Activated B cell treated with CpG ODN at 0.5 μM for 24 hours (primary cell): Measurements from ENCODE around the gene DDI2. TPM values are rescaled to one million over a fixed set of nuclear protein-coding genes. Genes with fewer than 3 reads are reported as not detected.

Experiments used
- ATAC-seq: fragments of 200-7000 bp; cut with Tn5 transposase; one replicate; pipeline ENCODE4 v1.10.0; 2021; ENCODE audit warnings: low read depth, mild to moderate bottlenecking, moderate library complexity
- CTCF ChIA-PET: fragments of 350-600 bp; sonication (Branson Sonifier 250); formaldehyde crosslinking; loops from one replicate; lab custom pipeline; 2021; ENCODE audit warnings: antibody characterized with exemption; lab: Charles Lee
- POLR2A ChIA-PET: fragments of 350-600 bp; sonication (Branson Sonifier 250); formaldehyde crosslinking; loops from one replicate; lab custom pipeline; 2021; ENCODE audit warnings: antibody characterized with exemption; lab: Charles Lee
- DNase-seq: peaks from one replicate; pipeline ENCODE4 v3.0.0; 2022
- H3K27ac Mint-ChIP-seq: one replicate; pipeline ENCODE4 v1.8.0; 2020; ENCODE audit warnings: mixed read lengths
- H3K27me3 Mint-ChIP-seq: one replicate; pipeline ENCODE4 v1.8.0; 2021; ENCODE audit warnings: mixed read lengths
- H3K36me3 Mint-ChIP-seq: one replicate; pipeline ENCODE4 v1.8.0; 2021; ENCODE audit warnings: low read depth, mixed read lengths
- H3K4me1 Mint-ChIP-seq: one replicate; pipeline ENCODE4 v1.8.0; 2021; ENCODE audit warnings: mixed read lengths
- H3K4me3 Mint-ChIP-seq: one replicate; pipeline ENCODE4 v1.8.0; 2020; ENCODE audit warnings: mild to moderate bottlenecking, mixed read lengths
- H3K9me3 Mint-ChIP-seq: one replicate; pipeline ENCODE4 v1.8.0; 2020; ENCODE audit warnings: mixed read lengths
- CTCF ChIP-seq: fragments of 200-600 bp; IDR thresholded peaks from one replicate; pipeline ENCODE4 v1.8.0; 2022; ENCODE audit warnings: antibody characterized with exemption, mild to moderate bottlenecking
- intact Hi-C: fragments of 100-400 bp; cut with micrococcal nuclease; formaldehyde crosslinking; loops from one replicate; pipeline ENCODE4 v1.15.1; 2024
- total RNA-seq: library from RNA; stranded (reverse); gene quantifications from 2 replicates; pipeline ENCODE4 v1.2.3, GENCODE V29; 2022

DDI2 gene
- 45.8 and 59.1 TPM in 2 replicates for total RNA-seq

- ChIA-PET CTCF (interaction anchor here (1.1 to 1.5 kb wide), 3 partner anchors 12 to 79 kb away, joined by 3 read pairs; no protein-coding TSS in a partner anchor), POLR2A (interaction anchor here (0.6 to 4.1 kb wide), 21 partner anchors 12 to 1288 kb away, joined by 3 to 70 read pairs (median 6); partner anchors contain the start of genes AGMAT, CASP9 and DNAJC16)
- Mint-ChIP-seq H3K27ac (peak within 1 kb of the TSS; percentile 96), H3K9me3 (no peaks in the 10 kb centered on the region), H3K4me1 (peaks cover 47% of the 10 kb centered on the region), H3K4me3 (peak within 1 kb of the TSS; percentile 92), H3K27me3 (no peaks in the 10 kb centered on the region), H3K36me3 (peaks cover 26% of the 10 kb centered on the region)
- ATAC-seq (peak; percentile 89), DNase-seq (peak; percentile 93)
- intact Hi-C loops: loop anchor here (1.0 to 5.0 kb wide), 9 partner anchors 14 to 600 kb away; partner anchors contain the start of gene CASP9
- TF ChIP-seq CTCF: no peak
These were observed at the start of gene DDI2 for GRCh38 chr1:15617173-15618076. TSS of gene DDI2 (plus strand) at chr1:15617458. CDS start at chr1:15617671, 213 bp downstream.

GRCh38 chr1:15568387-15569073 is 48.7 kb upstream of the DDI2 start:
- Mint-ChIP-seq H3K4me1 (peaks cover 49% of the 10 kb centered on the region), H3K27me3 (no peaks in the 10 kb centered on the region), H3K9me3 (no peaks in the 10 kb centered on the region), H3K36me3 (peaks cover 58% of the 10 kb centered on the region), H3K4me3 (no peak overlapping the region), H3K27ac (peak overlapping the region; percentile 31)
- ATAC-seq (no peak), DNase-seq (no peak)
- CTCF ChIA-PET: no interaction called here
- TF ChIP-seq CTCF: no peak
- intact Hi-C loops: no loop called here
- POLR2A ChIA-PET: no interaction called here

- Mint-ChIP-seq H3K4me3 (peak overlapping the region; percentile 56), H3K27ac (peak overlapping the region; percentile 86), H3K4me1 (peaks cover 30% of the 10 kb centered on the region), H3K36me3 (peaks cover 53% of the 10 kb centered on the region), H3K27me3 (no peaks in the 10 kb centered on the region), H3K9me3 (no peaks in the 10 kb centered on the region)
- no peak for DNase-seq
- TF ChIP-seq CTCF: no peak
- POLR2A ChIA-PET: interaction anchor here (0.5 to 2.3 kb wide), 7 partner anchors 13 to 127 kb away, joined by 3 to 29 read pairs (median 6); partner anchors contain the start of genes DDI2 and DNAJC16
- intact Hi-C loops: loop anchor here (1.0 to 2.0 kb wide), 5 partner anchors 13 to 110 kb away; partner anchors contain the start of genes DDI2 and DNAJC16
- no peak for ATAC-seq
- CTCF ChIA-PET: interaction anchor here (0.5 to 1.3 kb wide), 2 partner anchors 13 to 1882 kb away, joined by 3 to 4 read pairs; partner anchors contain the start of gene AGMAT
These were observed 46.4 kb upstream of the DDI2 start for GRCh38 chr1:15570861-15571260.

- no peak for TF ChIP-seq CTCF
These were observed 46.0 kb upstream of the DDI2 start for GRCh38 chr1:15571266-15571665.

More at GRCh38 chr1:15571266-15571665, 46.0 kb upstream of the DDI2 start:
- ChIA-PET CTCF (interaction anchor here (0.5 to 1.3 kb wide), 3 partner anchors 10 to 1881 kb away, joined by 3 to 4 read pairs (median 3); partner anchors contain the start of gene AGMAT), POLR2A (interaction anchor here (0.5 to 2.3 kb wide), 14 partner anchors 7 to 782 kb away, joined by 3 to 29 read pairs (median 7); partner anchors contain the start of genes DDI2 and DNAJC16)
- Mint-ChIP-seq H3K27me3 (no peaks in the 10 kb centered on the region), H3K9me3 (no peaks in the 10 kb centered on the region), H3K4me1 (peaks cover 30% of the 10 kb centered on the region), H3K36me3 (peaks cover 49% of the 10 kb centered on the region), H3K27ac (peak overlapping the region; percentile 86), H3K4me3 (peak overlapping the region; percentile 56)
- DNase-seq: no peak
- no peak for ATAC-seq
- intact Hi-C loops: loop anchor here (1.0 to 2.0 kb wide), 5 partner anchors 13 to 110 kb away; partner anchors contain the start of genes DDI2 and DNAJC16
